Activated CD8-positive, alpha-beta T cell treated with anti-CD3 and anti-CD28 coated beads for 36 hours (primary cell): ENCODE data around the gene GOLPH3. TPM values are rescaled to one million over a fixed set of nuclear protein-coding genes. Genes with fewer than 3 reads are reported as not detected.

Source experiments
- ATAC-seq: fragments of 200-7000 bp; cut with Tn5 transposase; one replicate; pipeline ENCODE4 v1.10.0; 2021; ENCODE audit warnings: mild to moderate bottlenecking, moderate library complexity
- CTCF ChIA-PET: fragments of 350-600 bp; sonication (Branson Sonifier 250); formaldehyde crosslinking; loops from one replicate; lab custom pipeline; 2021; ENCODE audit warnings: antibody characterized with exemption; lab: Charles Lee
- POLR2A ChIA-PET: fragments of 350-600 bp; sonication (Branson Sonifier 250); formaldehyde crosslinking; loops from one replicate; lab custom pipeline; 2021; ENCODE audit warnings: antibody characterized with exemption; lab: Charles Lee
- DNase-seq: peaks from one replicate; pipeline ENCODE4 v3.0.0-alpha.2; 2020
- H3K27ac Mint-ChIP-seq: one replicate; pipeline ENCODE4 v1.8.0; 2021; ENCODE audit warnings: mild to moderate bottlenecking, mixed read lengths
- H3K27me3 Mint-ChIP-seq: one replicate; pipeline ENCODE4 v1.8.0; 2021; ENCODE audit warnings: mixed read lengths
- H3K36me3 Mint-ChIP-seq: one replicate; pipeline ENCODE4 v1.8.0; 2021; ENCODE audit warnings: low read depth, mixed read lengths
- H3K4me1 Mint-ChIP-seq: one replicate; pipeline ENCODE4 v1.8.0; 2021; ENCODE audit warnings: low read depth, mixed read lengths
- H3K4me3 Mint-ChIP-seq: one replicate; pipeline ENCODE4 v1.8.0; 2021; ENCODE audit warnings: mild to moderate bottlenecking, moderate library complexity, mixed read lengths
- H3K9me3 Mint-ChIP-seq: one replicate; pipeline ENCODE4 v1.8.0; 2021; ENCODE audit warnings: mixed read lengths
- CTCF ChIP-seq: fragments of 200-600 bp; IDR thresholded peaks from one replicate; pipeline ENCODE4 v1.8.0; 2022; ENCODE audit warnings: antibody characterized with exemption, mild to moderate bottlenecking
- intact Hi-C: fragments of 100-400 bp; cut with micrococcal nuclease; formaldehyde crosslinking; loops from one replicate; pipeline ENCODE4 v1.10.0; 2022
- total RNA-seq, 2 experiments: library from RNA; stranded (reverse); gene quantifications; one replicate each; pipeline ENCODE4 v1.2.3, GENCODE V29; 2021

The GOLPH3 gene
- total RNA-seq, 2 experiments from 2014 or later = 53.2 to 56.7 TPM

GRCh38 chr5:32092938-32093812 lies 80.9 kb downstream of the GOLPH3 start:
- TF ChIP-seq CTCF = peak; percentile 73
- H3K36me3 Mint-ChIP-seq = no peaks in the 10 kb centered on the region
- no peak overlapping the region for H3K27ac Mint-ChIP-seq
- no peak overlapping the region for H3K4me3 Mint-ChIP-seq
- no peaks in the 10 kb centered on the region for H3K9me3 Mint-ChIP-seq
- ATAC-seq (peak; percentile 98), DNase-seq (peak; percentile 84)
- POLR2A ChIA-PET = interaction anchor here (0.7 kb wide), 1 partner anchor 198 kb away, joined by 3 read pairs; no protein-coding TSS in a partner anchor
- intact Hi-C loops = loop anchor here (2.0 to 5.0 kb wide), 2 partner anchors 266 to 512 kb away; no protein-coding TSS in a partner anchor
- H3K27me3 Mint-ChIP-seq = no peaks in the 10 kb centered on the region
- CTCF ChIA-PET = interaction anchor here (0.6 to 3.0 kb wide), 47 partner anchors 8 to 667 kb away, joined by 3 to 31 read pairs (median 4); partner anchors contain the start of genes C5orf22 and DROSHA
- H3K4me1 Mint-ChIP-seq = peaks cover 6% of the 10 kb centered on the region

- no peak for DNase-seq
- Mint-ChIP-seq H3K36me3 (no peaks in the 10 kb centered on the region), H3K27ac (no peak overlapping the region), H3K4me1 (peaks cover 6% of the 10 kb centered on the region), H3K4me3 (no peak overlapping the region), H3K9me3 (no peaks in the 10 kb centered on the region), H3K27me3 (no peaks in the 10 kb centered on the region)
- intact Hi-C loops = loop anchor here (5.0 kb wide), 1 partner anchor 263 kb away; no protein-coding TSS in a partner anchor
- ChIA-PET CTCF (interaction anchor here (0.7 to 2.0 kb wide), 4 partner anchors 32 to 453 kb away, joined by 3 to 7 read pairs (median 3); no protein-coding TSS in a partner anchor), POLR2A (no interaction called here)
- no peak for ATAC-seq
- no peak for TF ChIP-seq CTCF
Measured at GRCh38 chr5:32090755-32091128, 83.4 kb downstream of the GOLPH3 start.

GRCh38 chr5:32090026-32090754 lies 83.9 kb downstream of the GOLPH3 start:
- ATAC-seq = no peak
- Mint-ChIP-seq H3K27me3 (no peaks in the 10 kb centered on the region), H3K9me3 (no peaks in the 10 kb centered on the region), H3K36me3 (no peaks in the 10 kb centered on the region), H3K4me3 (no peak overlapping the region), H3K4me1 (peaks cover 6% of the 10 kb centered on the region), H3K27ac (no peak overlapping the region)
- POLR2A ChIA-PET = no interaction called here
- intact Hi-C loops = loop anchor here (5.0 kb wide), 1 partner anchor 263 kb away; no protein-coding TSS in a partner anchor
- TF ChIP-seq CTCF = no peak
- DNase-seq = no peak
- CTCF ChIA-PET = interaction anchor here (0.7 to 2.0 kb wide), 4 partner anchors 31 to 452 kb away, joined by 3 to 7 read pairs (median 3); no protein-coding TSS in a partner anchor

- H3K4me3 Mint-ChIP-seq = no peak overlapping the region
- POLR2A ChIA-PET = no interaction called here
Measured at GRCh38 chr5:32089146-32090000, 84.7 kb downstream of the GOLPH3 start.

More at GRCh38 chr5:32089146-32090000, 84.7 kb downstream of the GOLPH3 start:
- TF ChIP-seq CTCF = no peak
- no peak for DNase-seq
- H3K36me3 Mint-ChIP-seq = no peaks in the 10 kb centered on the region
- peaks cover 6% of the 10 kb centered on the region for H3K4me1 Mint-ChIP-seq
- no peaks in the 10 kb centered on the region for H3K9me3 Mint-ChIP-seq
- no peak for ATAC-seq
- H3K27me3 Mint-ChIP-seq = no peaks in the 10 kb centered on the region
- CTCF ChIA-PET = interaction anchor here (2.0 kb wide), 1 partner anchor 264 kb away, joined by 7 read pairs; no protein-coding TSS in a partner anchor
- H3K27ac Mint-ChIP-seq = no peak overlapping the region
- intact Hi-C loops = no loop called here
